ENCODE measurements around the gene GALNT11.

DNA sequence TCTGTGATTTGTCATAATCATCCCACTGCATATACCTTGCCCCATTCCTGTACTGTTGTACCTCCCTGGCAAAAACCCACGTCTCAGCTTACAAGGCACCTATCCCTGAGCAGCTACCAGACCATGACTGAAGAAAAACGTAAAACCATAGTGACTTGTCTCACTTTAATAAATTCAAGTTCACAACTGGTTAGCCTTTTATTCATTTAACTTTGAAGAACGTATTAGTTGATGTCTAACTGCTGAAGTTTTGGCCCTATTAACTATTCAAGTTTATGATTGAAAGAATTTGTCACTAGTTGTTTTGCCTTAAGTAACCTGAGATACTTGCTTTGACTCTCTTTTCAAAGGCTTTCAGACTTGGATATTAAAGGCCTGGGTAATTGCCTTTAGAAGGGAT lies 59.7 kb downstream of the GALNT11 start:
- TF ChIP-seq TAF1 (IDR thresholded peaks at IDR 0.05; ENCODE audit: borderline replicate concordance, insufficient read depth, low read length) (no peak), SIN3A (IDR thresholded peaks at IDR 0.05; ENCODE audit: borderline replicate concordance, insufficient read depth, low read length) (no peak)

All from PFSK-1 (cell line).